H1 (cell line): ENCODE data around the gene HIVEP3. TPM values are rescaled to one million over a fixed set of nuclear protein-coding genes. Genes with fewer than 3 reads are reported as not detected.

Source experiments
- CHD1 ChIP-seq: IDR thresholded peaks from 2 replicates; pipeline ENCODE4 v1.6.1; 2012; ENCODE audit warnings: low read depth, low read length, improper control_type of control experiment
- TEAD4 ChIP-seq: IDR thresholded peaks from 2 replicates; pipeline ENCODE4 v1.6.1; 2012; ENCODE audit warnings: low read depth, low read length, inconsistent platforms, mixed read lengths
- polyA plus RNA-seq, 7 experiments: library from polyadenylated mRNA; depleted of rRNA in 3 of 7; stranded (reverse) in 5 of 7; unstranded in 2 of 7; fragments of >200 nt in 5 of 7; fragments of 200-250 nt in 2 of 7; gene quantifications; 1 replicate in 5 of 7; 2 replicates in 1 of 7; 4 replicates in 1 of 7; pipeline versions ENCODE4 v1.2.1 to v1.2.3, GENCODE V29; 2011 to 2013; ENCODE audit warnings: missing spikeins in 2 of 7, mixed read lengths in 2 of 7
- total RNA-seq: library from RNA; stranded (reverse); fragmentation: NEBNext Ultra II Directional; extraction: Animal tissue kit (Norgen Biotek cat#: 25700); gene quantifications from 2 replicates; pipeline ENCODE4 v1.2.1, GENCODE V29; 2021

The HIVEP3 gene
- total and polyA plus RNA-seq, 2 of the 8 experiments (the other 6 are each of a cell fraction or from before 2014, with no cell fraction given) = 0.24 to 0.69 TPM

GRCh38 chr1:41943717-41944116 is 25.0 kb upstream of the HIVEP3 start (continued):
- TF ChIP-seq CHD1 (no peak), TEAD4 (no peak)
